AG20443 (cell line): ENCODE measurements around the gene PRICKLE2.

Experiments
- DNase-seq: peaks from one replicate; pipeline ENCODE4 v3.0.0; 2012; ENCODE audit warnings: low spot score, mixed read lengths

Gene PRICKLE2

DNA sequence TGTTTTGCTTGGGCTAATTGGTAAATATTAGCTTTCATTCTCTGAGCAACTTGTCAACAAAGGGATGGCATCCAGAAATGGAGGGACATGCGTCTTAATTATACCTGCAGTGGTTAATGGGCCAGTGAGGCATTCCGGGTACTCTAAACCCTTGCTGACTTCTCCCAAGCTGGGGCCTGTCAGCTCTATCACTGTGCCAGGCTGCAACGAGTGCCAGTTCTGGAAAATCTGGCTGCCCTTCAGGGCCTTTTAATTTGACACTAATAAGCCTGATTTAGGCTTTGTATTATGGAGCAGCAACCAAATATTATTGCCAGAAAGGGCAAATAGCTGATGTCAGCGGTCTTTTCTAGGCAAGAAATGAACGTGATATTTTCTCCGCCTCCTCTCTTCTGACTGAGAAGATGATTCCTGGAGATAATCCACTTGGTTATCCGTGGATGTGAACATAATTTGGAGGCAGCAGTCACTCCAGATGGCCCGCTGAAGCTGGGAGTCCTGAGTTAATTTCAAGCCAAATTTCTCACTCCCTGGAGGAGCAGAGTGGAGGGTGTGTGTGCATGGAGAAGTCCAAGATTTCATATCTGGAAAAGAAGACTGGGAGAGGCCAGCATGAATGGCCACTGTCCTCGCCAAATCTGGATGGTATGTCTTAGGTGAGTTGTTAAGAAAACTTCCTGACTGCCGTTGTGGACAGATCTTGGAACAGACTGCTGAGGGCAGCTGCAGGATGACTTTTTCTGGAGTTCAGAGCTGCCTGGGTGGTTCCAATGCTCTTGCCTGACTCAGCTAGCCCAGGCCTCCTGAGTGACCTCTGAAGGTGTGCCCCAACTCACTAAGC is 157.5 kb downstream of the PRICKLE2 start:
- peak; percentile 22 for DNase-seq

DNA sequence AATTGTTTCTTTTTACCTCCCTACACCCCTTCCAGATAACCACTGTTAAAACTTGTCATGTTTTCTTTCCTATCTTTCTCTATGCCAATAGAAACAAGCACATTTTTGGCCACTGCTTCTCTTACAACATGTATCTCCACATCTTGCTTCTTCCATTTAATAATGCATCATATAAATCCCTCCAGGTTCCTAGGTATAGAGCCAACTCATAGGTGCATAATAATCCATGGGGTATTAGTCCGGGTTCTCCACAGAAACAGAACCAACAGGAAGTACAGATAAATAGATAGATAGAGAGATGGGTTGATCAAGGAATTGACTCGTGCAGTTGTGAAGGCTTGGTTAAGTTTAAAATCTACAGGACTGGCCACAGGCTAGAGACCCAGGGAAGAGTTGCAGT is 160.5 kb downstream of the PRICKLE2 start:
- DNase-seq: no peak

DNA sequence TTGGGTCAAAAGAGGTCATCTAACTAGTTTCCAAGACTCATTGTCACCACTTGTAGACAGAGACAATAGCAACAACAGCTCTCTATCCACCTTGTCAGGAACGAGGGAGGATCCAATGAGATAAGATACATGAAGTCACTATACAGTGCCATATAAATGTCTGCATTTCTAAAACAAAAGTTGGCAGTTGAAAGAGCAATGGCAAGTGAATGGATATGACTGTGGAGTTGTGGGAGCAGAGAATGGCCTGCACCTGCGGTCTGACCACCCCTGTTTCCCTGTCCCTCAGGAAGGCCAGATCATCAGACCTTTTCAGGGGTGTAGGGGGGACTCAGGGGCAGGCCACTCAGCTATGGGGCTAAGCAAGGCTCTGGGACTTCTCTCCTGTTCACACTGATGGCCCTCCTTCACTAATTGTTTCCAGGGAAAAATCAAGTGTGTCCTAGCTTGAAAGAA is 161.3 kb downstream of the PRICKLE2 start:
- DNase-seq: no peak

DNA sequence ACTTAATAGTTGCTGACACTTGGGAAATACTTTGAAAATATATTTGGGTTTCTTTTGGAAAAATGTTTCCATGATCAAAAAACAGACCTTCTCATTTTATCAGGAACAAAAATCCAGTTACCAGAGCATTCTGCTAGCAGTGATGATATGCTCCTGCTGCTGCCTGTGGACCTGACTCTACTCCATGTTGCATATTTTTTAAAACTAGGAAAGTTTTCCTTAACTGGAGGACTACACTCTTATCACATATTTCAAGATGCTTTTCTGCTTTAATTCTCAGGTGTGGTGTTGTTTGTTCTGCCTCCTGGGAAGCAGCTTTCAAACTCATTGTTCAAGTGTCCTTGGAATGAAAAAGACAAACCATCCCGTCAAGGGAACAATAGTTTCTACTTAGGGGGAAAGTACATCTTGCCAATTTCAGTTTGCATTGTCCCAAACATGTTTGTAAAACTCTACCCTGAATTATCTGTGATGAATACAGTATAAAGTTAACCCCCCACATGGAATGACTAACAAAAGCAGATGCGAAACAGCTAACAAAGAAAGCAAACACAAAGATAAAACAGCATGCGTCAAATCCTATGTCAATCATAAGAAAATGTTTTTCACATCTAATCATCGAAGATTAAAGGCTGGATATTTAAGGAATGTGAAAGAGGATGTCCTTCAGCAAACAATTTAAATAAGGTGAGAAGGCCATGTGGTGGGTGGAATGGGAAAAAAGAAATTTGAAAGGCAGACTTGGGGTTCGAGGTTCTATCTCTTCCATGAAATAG is 161.9 kb downstream of the PRICKLE2 start:
- DNase-seq: no peak

DNA sequence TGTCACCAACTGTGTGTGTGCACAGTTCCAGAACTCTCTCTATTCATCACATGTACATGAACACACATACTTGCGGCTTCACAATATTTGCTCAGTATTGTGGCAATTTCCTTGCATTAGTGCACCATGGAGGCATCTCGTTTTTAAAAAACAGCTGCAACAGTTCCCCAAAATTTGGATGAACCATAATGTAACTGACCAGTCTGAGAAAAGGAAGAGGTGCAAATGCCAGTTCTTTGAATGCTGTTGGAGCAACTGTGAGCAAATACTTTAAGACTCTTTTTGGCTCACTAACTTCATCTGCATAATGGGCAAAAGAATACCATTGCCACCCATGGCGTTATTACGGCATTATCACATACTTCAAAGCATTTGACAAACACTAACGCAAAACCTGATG is 163.6 kb downstream of the PRICKLE2 start:
- no peak for DNase-seq

DNA sequence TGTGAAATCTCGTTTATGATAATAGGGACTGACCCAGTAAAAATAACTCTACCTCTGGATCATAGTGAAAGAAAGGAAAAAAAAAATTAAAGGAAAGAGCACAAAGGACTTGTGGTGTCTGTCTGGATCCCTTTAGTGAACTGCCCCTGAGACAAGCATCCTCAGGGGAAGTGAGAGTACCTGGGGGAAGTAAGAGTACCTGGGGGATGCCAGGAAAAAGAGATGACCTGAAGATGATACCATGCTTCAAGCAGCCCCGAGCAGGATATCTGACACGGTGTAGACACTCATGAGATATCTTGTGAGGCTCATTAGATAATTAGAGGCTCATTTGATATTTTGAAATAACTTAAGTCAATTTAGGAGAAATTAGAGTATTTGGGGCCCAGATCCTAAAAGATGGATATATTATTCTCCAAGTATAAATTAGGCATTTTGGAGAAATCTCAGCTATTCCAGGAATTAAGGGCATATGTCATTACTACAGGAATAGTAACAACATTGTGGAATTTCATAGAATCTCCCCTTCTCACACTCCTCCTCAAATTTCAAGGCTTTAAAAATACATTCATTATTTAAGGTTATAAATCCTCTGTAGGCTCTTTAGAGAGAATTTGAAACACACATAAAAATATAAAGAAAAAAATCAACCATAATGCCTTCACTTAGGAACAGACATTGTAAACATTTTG is 165.6 kb downstream of the PRICKLE2 start:
- DNase-seq: no peak

DNA sequence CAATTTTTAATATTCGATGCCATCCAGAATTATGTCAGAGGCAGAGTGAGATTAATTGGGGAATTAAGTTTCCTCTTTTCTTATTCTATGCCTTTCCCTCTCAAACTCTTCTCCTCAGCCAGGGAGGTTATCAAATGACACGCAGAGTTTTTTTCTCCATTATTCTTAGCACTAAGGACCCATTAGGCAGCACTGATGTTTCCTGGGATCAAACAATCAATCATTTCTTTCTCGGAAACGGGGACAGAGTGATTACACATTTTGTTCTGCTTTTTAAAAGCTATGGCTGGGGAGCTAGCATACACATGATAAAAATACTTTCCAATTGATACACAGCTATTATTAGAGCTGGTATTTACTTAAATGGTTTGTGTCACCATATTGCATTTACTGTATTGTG is 166.7 kb downstream of the PRICKLE2 start:
- no peak for DNase-seq

DNA sequence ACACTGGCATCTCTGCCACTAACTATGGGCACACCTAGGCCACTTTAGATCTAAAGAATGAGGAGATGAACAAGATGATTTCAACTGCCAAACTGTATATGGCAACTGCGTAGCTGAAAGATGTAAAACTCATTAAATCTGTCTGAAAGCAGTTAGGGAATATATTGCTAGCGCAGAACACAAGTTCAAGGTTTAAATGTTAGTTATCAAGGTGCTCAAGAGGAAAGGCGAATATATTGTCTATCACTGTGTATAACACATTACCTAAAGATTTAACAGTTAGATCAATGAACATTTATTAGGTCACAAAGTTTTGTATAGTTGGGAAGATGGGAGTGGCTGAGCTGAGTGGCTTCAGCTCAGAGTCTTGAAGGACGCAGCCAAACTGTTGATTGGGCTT is 168.0 kb downstream of the PRICKLE2 start:
- no peak for DNase-seq

DNA sequence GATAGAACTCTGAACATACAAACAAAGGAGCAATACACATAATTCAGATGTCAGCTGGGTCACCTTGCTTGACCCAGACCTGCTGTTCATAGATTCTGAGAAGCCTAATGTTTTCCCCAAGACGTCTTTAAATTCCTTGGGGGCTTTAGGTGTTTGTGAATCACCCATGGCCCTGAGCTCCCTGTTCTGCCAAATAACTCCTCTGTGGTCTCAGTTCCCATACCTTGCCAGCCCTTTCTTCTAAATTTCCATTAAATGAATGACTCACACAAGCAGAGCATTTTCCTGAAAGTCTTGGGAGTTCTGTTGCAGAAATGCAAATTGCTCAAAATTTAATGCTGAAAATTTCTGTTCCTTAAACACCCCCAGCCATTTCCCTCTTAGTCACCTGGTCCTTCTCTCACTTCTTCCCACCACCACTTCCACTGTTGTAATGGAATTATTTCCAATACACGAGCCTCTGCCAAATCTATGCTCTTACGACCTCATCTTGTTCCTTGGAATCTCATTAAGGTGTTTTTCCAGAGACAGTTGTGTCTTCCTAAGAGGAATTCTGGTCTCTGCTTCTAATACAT is 168.6 kb downstream of the PRICKLE2 start:
- no peak for DNase-seq

DNA sequence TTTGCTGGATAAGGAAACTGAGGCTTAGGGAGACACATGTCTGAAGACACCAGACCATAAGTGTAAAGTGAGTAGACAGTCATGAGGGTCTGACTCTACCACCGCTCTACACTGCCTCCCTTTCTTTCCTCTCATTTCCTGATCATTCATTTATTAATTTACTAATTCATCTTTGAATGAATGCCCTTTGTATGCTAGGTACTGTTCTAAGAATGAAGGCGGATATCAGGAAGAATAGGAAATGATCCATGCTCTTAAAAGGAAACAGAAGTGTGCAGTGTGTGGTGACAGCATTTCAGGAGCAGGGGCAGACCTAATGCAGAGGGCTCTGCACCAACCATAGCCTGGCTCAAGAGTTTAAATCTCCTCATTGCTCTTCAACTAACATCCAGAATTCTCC is 170.2 kb downstream of the PRICKLE2 start:
- no peak for DNase-seq

DNA sequence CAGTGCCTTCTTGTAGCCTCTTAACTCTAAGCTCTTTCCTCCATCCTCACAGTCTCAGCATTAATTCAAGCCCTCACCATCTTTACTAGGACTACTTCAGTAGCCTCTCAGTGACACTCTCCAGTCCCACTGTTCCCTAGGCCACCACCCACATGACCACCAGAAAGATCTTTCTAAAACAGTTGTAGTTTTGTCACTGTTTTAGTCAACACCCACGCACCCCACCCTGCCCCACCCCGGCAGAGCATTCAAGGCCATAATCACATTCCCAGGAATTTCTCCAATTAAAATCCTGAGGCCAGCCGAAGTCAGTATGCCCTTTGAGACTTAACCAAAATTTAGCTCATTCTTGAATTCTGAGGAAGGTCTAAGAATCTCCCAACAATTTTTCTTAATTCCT is 170.8 kb downstream of the PRICKLE2 start:
- peak; percentile 21 for DNase-seq

DNA sequence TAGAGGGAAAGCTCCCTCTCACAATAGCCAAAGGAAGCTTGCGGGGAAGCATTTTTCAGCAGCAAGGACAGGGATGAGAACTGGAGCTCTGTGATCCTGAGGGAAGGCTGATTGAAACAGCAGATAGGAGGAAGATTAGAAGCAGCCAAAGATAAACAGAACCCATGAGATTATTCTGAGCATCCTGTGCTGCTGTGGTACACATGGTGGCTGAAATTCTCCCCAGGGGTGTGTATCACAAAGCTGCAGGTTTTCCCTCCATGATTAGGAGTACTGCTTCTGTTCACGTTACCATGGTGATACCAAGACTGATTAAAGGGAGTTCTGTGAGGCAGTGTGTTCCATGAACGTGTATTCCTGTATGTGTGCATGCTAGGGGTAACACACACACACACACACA is 171.7 kb downstream of the PRICKLE2 start:
- DNase-seq: no peak

DNA sequence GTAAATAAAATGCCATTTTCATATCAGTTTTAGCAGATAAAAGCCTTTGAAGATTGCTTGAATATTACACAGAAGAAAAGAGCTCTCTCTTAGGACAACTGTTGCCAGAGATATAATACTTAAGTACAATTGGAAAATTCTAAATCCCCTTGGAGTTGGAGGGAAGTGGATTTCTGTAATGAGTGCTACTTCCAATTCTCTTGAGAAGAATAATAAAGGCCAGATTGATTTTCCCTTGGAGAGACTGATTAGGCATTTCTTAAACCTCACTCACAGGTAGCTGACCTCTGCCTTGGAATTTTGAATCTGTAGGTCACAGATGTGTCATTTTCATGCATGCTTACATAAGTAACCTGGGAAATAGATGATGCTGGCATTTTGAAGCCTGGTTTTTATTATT is 172.1 kb downstream of the PRICKLE2 start:
- DNase-seq: no peak

DNA sequence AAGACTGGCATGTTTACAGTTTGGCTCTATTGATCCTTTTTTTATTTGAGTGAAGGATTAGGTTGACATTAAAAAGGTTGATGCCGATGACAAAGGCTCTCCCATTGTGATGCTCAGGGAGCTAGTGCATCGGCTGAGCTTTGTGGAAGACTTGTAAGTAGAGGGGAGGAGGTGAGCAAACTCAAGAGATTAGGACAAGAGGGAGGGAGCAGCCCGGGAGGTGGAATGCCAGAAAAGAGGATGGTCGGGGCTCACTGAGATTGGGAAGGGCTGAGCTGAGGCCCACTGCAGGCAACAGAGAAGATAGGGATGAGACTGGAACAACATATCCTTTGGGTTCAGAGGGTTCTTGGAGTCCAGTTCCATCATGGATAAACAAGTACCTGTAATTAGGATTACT is 175.4 kb downstream of the PRICKLE2 start:
- no peak for DNase-seq

DNA sequence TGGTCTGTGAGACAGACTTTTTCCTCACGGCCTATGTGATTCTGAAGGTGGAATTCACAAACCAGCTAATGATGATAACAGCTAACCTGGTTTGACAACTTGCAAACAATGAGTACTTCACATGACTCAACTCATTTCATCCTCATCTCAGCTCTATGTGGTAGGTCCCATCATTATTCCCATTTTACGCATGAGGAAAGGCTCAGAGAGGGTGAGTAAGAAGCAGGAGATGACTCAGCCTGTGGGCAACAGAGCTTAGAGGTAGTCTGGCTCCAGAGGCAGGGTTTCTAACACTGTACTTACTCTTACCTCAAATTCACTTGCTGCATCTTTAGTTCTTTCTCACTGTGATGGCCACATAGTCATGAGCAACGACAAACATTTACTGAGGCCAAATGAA is 176.1 kb downstream of the PRICKLE2 start:
- DNase-seq: no peak

DNA sequence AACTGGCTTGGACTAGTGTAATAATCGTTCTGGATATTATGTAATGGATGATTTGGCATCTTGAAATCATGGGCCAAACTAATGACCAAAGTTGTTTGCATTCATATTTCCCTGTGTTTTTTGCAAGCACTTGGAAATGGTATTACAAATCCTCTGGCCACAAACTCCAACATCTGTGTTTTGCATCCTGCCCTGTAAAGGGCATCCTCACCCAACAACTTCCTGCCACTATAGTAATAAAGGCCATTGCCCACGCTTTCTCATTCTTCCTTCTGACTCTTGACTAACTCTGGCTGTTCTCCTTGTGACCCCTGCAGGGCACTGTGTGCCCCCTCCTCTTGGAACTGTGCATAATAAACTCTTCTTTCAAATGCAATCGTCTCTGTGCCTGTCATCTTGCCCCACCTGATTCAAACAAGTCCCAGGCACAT is 176.6 kb downstream of the PRICKLE2 start:
- peak; percentile 59 for DNase-seq

DNA sequence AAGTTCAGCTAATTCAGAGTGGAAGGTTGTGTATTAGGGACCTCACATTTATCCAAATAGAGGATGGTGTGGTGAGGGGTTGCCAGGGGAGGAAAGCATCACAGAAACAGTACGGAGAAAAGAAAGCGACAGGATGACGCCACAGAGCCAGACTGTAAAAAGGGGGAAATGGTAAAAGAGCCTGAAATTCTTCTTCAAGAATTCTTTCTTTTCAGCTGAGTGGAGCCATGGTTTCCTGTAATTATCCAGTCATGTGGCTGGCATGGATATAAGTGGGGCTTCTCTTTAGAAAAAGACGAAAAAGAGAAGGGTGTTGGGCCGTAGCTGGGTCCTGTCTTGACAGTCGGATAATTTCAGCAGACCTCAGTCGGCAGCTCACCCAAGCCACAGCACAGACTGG is 177.5 kb downstream of the PRICKLE2 start:
- no peak for DNase-seq

DNA sequence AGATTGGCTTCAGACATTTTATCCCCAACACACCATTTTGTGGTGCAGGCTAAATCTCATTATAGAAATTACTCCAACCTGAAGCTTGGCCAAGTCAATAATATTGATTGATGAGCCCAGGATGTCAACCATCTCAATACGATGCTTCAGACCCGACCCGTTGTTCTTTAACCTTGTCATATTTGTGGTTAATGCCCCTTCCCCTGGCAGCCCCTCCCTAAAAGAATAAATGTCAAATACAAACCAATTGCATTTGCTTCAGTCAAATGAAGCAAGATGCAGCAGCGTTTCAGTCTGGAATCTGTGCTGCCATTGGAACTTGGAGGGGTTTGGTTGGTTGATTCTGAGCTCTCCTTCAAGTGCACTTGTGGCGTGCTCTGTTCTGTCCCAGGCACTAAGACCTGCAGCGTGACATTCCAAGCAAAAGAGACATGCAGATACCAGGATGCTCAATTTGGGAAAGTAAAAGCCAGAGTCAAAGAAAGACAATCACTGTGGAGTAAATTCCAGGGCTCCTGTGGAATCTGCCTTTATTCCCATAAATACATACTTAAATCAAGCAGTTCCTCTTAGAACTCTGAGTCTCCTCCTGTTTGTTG is 178.2 kb downstream of the PRICKLE2 start:
- DNase-seq: no peak

DNA sequence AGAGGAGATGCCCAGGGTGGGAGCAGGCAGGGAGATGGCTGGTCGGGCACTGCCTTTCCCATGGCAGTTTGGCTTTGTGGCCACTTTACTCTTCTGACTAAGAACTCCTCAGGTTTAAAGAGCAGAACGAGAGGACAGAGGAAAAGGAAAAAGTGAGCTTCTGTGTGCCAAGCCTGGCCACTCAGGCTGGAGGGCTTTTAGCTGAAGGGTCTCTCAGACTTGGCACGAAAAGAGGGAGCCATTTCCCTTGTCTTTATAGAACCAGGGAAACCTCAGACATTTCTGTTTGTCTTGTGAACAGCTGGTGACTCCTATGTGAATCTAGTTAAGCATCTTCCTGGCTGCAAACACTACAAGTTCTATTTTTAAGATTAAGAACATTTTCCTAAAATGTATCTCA is 178.7 kb downstream of the PRICKLE2 start:
- no peak for DNase-seq

DNA sequence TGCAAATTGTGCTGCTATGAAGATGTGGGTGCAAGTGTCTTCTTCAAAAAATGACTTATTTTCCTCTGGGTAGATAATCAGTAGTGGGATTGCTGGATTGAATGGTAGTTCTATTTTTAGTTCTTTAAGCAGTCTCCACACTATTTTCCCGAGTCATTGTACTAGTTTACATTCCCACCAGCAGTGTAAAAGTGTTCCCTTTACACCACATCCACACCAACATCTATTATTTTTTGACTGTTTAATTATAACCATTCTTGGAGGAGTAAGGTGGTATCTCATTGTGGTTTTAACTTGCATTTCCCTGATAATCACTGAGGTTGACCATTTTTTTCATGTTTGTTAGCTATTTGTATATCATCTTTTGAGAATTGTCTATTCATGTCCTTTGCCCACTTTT is 182.3 kb downstream of the PRICKLE2 start:
- DNase-seq: no peak
